GM18909 (cell line): ENCODE data around the gene CA7.
"Not testable (repeated sequence)": the region's sequence is repeated elsewhere in the genome, so short reads cannot be mapped to it uniquely, and the experiment has no call there.

ENCODE experiments used
- ATAC-seq: cut with Tn5 transposase; IDR thresholded peaks from one replicate; pipeline ENCODE4 v1.9.1; 2021; ENCODE audit warnings: mild to moderate bottlenecking; ENCODE audit not compliant: unreplicated experiment, poor library complexity

CA7 gene

GRCh38 chr16:66894948-66895688 is 50.9 kb downstream of the CA7 start:
- peak; percentile 61 for ATAC-seq

GRCh38 chr16:66895689-66895979 is 51.4 kb downstream of the CA7 start:
- ATAC-seq, result no peak

- no peak for ATAC-seq
Measured at GRCh38 chr16:66895999-66896398, 51.8 kb downstream of the CA7 start.

- not testable (repeated sequence) for ATAC-seq
Measured at GRCh38 chr16:66896682-66897081, 52.5 kb downstream of the CA7 start.

- no peak for ATAC-seq
Measured at GRCh38 chr16:66898207-66898606, 54.0 kb downstream of the CA7 start.

GRCh38 chr16:66898933-66899309 is 54.7 kb downstream of the CA7 start:
- no peak for ATAC-seq

GRCh38 chr16:66899310-66899944 is 55.2 kb downstream of the CA7 start:
- ATAC-seq, result no peak

- ATAC-seq, result no peak
Measured at GRCh38 chr16:66899945-66900710, 55.9 kb downstream of the CA7 start.

- ATAC-seq, result no peak
Measured at GRCh38 chr16:66900721-66901441, 56.7 kb downstream of the CA7 start.

- ATAC-seq, result no peak
Measured at GRCh38 chr16:66901626-66902025, 57.4 kb downstream of the CA7 start.

- no peak for ATAC-seq
Measured at GRCh38 chr16:66902648-66903543, 58.7 kb downstream of the CA7 start.
